Stimulated activated memory B cell treated with anti-CD40 and anti-IgM and Interleukin-4, amounts not matched to agents 10 μg/mL and 1 μg/mL and 100 μg/mL, for 72 hours (primary cell): Measurements from ENCODE around the gene CELF4.

Experiments
- ATAC-seq: fragments of 150-1000 bp; cut with Tn5 transposase; 2 replicates; pipeline ENCODE4 v1.10.0; 2021
- H3K27ac Mint-ChIP-seq: one replicate; pipeline ENCODE4 v1.8.0; 2022; ENCODE audit warnings: mild to moderate bottlenecking, mixed read lengths
- H3K27me3 Mint-ChIP-seq: one replicate; pipeline ENCODE4 v1.8.0; 2022; ENCODE audit warnings: mixed read lengths
- H3K36me3 Mint-ChIP-seq: one replicate; pipeline ENCODE4 v1.8.0; 2022; ENCODE audit warnings: mixed read lengths
- H3K4me1 Mint-ChIP-seq: one replicate; pipeline ENCODE4 v1.8.0; 2022; ENCODE audit warnings: mixed read lengths
- H3K4me3 Mint-ChIP-seq: one replicate; pipeline ENCODE4 v1.8.0; 2022; ENCODE audit warnings: mild to moderate bottlenecking, moderate library complexity, mixed read lengths
- H3K9me3 Mint-ChIP-seq: one replicate; pipeline ENCODE4 v1.8.0; 2022; ENCODE audit warnings: mixed read lengths

The CELF4 gene

DNA sequence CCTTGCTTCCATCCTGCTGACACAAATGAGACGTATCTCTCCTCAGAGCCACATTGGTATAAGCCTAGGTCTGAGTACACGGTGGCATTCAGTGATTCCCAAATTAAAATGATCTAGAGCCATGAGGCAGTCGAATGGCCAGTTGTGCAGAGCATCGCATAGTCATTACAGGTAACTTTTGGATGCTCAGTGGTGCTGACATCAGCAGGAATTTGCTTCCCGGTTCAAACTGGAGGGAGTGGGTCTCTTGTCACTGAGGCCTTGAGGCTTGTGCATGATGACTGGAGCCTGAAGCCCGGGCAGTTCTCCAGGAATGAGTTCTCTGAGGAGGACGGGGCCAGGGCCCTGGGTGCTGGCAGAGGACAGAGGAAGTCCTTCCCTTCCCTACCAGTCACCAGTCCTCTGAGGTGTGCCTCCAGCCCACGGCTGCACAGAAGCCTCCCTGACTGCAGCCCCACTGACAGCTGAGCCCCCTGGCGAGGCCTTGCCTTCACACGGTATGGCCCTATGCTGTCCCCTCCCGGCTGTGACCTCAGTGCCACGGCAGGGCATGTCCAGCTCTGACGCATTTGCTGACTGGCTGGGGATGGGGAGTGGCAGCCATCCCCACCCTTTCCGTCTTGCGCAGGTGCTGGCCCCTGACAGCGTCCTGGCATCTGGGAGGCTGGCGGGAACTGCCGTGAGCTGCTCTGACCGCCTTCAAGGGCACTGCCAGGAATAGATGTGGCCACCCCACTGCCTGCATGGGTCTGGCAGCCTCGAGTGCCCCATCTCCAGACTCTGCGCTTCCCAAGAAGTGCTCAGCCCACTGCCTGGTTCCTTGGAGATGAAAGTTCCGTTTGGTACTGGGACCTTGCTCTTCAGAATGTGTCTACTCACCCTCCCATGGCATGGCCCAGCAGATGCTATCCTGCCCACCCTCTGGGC, 117.4 kb downstream of the CELF4 start:
- peaks cover 10% of the 10 kb centered on the region for H3K27me3 Mint-ChIP-seq
- H3K4me1 Mint-ChIP-seq: no peaks in the 10 kb centered on the region
- no peak for ATAC-seq
- no peak overlapping the region for H3K4me3 Mint-ChIP-seq
- peaks cover 2% of the 10 kb centered on the region for H3K9me3 Mint-ChIP-seq
- no peak overlapping the region for H3K27ac Mint-ChIP-seq
- no peaks in the 10 kb centered on the region for H3K36me3 Mint-ChIP-seq

DNA sequence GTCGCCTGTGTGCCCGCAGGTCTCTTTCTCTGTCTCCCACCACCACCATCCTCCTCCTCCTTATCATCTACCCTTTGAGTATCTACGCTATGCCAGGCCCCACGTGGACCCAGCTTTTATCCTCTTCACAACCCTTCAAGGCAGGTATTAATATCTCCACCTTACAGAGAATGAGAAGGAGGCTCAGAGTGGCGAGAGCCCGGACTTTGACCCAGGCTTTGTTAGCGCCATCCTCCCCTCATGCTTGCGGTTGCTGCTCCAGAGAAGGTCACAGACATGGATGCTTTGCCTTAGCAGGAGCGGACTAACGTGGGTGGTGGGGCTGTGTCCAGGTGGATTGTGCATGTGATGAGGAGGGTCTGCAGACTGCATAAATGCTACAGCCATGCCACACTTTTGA, 119.8 kb downstream of the CELF4 start:
- Mint-ChIP-seq H3K36me3 (no peaks in the 10 kb centered on the region), H3K4me1 (no peaks in the 10 kb centered on the region), H3K27me3 (peaks cover 24% of the 10 kb centered on the region), H3K4me3 (no peak overlapping the region), H3K9me3 (peaks cover 2% of the 10 kb centered on the region), H3K27ac (no peak overlapping the region)
- no peak for ATAC-seq

DNA sequence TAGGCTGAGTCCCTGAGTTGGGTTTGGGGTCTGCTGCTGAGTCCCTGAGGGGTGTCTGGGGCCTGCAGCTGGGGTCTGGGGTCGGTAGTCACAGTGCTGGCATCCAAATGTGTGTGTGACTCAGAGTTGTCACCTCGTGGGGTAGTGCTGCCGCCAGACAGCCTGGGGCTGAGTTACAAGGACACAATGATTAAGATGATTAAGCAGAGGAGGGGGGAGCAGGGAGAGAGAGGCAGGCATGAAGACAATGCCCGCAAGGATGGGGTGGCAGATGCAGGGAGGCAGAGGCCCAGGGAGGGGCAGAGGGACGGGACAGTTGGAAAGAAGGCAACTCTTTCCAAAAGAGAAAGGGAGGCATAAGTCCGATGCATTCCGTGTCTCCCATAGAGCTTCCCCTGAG, 120.2 kb downstream of the CELF4 start:
- H3K4me1 Mint-ChIP-seq: no peaks in the 10 kb centered on the region
- no peaks in the 10 kb centered on the region for H3K36me3 Mint-ChIP-seq
- no peak overlapping the region for H3K27ac Mint-ChIP-seq
- peaks cover 2% of the 10 kb centered on the region for H3K9me3 Mint-ChIP-seq
- H3K4me3 Mint-ChIP-seq: no peak overlapping the region
- H3K27me3 Mint-ChIP-seq: peaks cover 24% of the 10 kb centered on the region
- ATAC-seq: no peak

DNA sequence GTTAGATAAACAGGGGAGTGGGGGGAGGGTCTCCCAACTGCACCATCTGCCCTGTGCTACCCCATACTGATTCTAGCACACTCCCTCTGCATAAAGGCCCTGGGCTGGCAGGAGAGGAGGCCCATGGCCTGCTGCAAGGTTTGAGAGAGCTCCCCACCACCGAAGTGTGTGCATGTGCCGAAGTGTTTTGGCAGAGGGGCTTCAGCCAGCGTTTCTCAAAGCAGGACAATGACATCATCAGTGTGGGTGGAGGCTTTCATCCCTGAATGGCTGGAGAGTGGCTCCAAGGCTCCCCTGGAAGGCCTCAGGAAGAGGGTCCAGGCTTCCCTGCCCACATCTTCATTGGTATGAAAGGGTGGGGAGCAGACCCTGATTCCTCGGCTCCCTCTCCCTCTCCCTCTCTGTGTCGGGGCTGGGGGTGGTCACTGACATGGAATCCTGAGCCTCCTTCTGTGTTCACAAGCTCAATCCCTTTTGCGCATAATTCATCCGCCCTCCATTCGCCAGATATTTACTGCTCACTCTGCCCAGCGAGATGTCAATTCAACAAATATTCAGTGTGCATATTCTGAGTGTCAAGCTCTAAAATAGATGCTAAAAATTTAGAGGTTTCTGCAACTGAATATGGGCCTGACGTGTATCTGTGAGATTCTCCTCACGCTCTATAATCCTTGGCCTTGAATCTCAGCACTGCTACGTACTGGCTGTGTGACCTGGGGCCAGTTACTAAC, 122.1 kb downstream of the CELF4 start:
- ATAC-seq: no peak
- Mint-ChIP-seq H3K4me1 (no peaks in the 10 kb centered on the region), H3K36me3 (no peaks in the 10 kb centered on the region), H3K27ac (no peak overlapping the region), H3K9me3 (no peaks in the 10 kb centered on the region), H3K27me3 (peaks cover 24% of the 10 kb centered on the region), H3K4me3 (no peak overlapping the region)

DNA sequence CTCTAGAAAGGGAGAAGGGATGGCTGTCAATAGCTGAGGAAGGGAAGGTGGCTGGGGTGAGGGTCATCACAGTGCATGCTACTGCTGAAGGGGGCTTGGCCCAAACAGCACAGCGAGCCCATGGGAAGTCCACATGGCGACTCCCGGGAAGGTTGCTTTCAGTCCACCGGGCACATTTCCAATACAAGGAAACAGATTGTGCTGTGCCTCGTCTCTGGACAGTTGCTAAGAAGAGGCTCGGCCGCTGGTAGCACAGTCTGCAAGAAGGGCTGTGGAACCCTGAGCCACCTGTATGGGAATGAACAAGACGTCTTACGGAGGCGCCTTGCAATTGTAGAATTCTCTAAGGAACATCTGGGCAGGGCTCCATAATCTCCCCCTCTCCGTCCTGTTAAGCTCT, 123.1 kb downstream of the CELF4 start:
- no peaks in the 10 kb centered on the region for H3K9me3 Mint-ChIP-seq
- peaks cover 24% of the 10 kb centered on the region for H3K27me3 Mint-ChIP-seq
- no peak overlapping the region for H3K27ac Mint-ChIP-seq
- no peak for ATAC-seq
- H3K4me1 Mint-ChIP-seq: no peaks in the 10 kb centered on the region
- H3K4me3 Mint-ChIP-seq: no peak overlapping the region
- no peaks in the 10 kb centered on the region for H3K36me3 Mint-ChIP-seq

DNA sequence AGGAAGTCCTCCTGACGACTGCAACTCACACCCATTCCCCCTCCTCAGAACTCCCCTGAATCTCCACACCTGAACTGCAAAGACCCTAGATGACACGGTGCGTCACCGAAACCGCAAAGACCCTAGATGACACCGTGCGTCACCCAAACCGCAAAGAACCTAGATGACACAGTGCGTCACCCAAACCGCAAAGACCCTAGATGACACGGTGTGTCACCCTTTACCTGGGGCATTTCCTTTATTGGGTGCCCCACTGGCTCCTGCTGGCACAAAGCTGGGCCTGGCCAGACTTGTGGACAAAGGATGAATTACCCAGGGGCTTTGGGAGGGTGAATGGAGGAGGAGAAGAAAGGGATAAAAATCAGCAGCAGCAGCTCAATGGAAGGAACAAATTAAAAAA, 123.8 kb downstream of the CELF4 start:
- ATAC-seq: no peak
- H3K4me3 Mint-ChIP-seq: no peak overlapping the region
- H3K27me3 Mint-ChIP-seq: peaks cover 24% of the 10 kb centered on the region
- H3K9me3 Mint-ChIP-seq: no peaks in the 10 kb centered on the region
- no peaks in the 10 kb centered on the region for H3K36me3 Mint-ChIP-seq
- no peaks in the 10 kb centered on the region for H3K4me1 Mint-ChIP-seq
- no peak overlapping the region for H3K27ac Mint-ChIP-seq

DNA sequence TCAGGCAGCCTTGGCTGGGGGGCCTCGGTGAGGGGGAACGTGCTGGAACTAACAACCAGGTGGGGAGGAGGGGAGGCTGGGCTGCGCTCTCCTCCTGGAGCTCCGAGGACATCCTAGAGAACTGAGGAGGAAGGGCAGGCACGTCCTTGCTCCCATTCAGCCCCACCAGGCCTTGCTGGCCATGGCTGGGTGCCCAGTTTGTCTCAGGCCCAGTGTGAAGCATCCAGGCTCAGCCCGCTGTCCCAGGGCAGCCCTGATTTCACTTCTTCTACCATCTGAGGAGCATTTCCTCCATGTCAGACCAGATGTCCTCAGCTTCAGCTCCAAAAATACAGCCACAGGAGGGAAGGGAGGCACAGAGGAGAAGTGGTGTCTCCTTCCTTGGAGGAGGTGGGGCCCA, 125.4 kb downstream of the CELF4 start:
- no peak overlapping the region for H3K27ac Mint-ChIP-seq
- no peaks in the 10 kb centered on the region for H3K9me3 Mint-ChIP-seq
- H3K36me3 Mint-ChIP-seq: no peaks in the 10 kb centered on the region
- ATAC-seq: no peak
- H3K27me3 Mint-ChIP-seq: peaks cover 36% of the 10 kb centered on the region
- H3K4me3 Mint-ChIP-seq: no peak overlapping the region
- H3K4me1 Mint-ChIP-seq: no peaks in the 10 kb centered on the region

DNA sequence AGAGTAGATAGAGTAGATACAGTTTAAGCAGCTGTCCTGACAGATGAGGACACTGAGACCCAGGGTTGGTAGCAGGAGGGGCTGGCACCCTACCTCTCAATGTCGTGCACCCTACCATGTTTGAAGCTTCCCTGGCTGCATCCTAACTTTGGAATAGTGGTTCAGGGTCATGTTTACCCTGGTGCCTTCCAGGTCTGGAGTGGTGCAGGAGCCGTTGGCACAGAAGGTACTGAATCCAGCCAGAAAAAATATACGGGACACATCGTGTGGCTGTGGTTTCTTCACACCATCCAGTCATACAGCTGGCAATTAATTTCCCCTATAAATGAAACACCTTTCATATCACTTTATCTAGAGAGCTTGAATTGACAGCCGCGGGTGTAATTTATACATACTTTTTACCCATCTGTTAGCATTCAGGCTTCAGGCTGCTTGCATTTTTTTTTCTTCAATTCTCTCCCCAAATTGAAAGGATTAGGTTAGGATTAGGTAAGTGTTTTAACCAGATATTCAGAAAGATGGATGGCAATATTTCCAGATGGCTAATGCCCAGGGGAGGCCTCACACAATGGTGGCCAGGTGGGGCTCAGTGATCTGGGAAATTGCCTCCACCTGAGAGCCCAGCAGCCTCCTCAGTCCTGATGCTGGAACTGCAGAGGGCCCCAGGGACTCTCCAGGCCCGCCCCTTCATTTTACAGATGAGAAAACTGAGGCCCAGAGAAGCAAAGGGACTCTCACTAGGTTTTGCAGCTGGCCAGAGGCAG, 127.0 kb downstream of the CELF4 start:
- H3K27me3 Mint-ChIP-seq: peaks cover 27% of the 10 kb centered on the region
- no peaks in the 10 kb centered on the region for H3K4me1 Mint-ChIP-seq
- no peaks in the 10 kb centered on the region for H3K9me3 Mint-ChIP-seq
- H3K36me3 Mint-ChIP-seq: no peaks in the 10 kb centered on the region
- H3K27ac Mint-ChIP-seq: no peak overlapping the region
- H3K4me3 Mint-ChIP-seq: no peak overlapping the region
- ATAC-seq: no peak

DNA sequence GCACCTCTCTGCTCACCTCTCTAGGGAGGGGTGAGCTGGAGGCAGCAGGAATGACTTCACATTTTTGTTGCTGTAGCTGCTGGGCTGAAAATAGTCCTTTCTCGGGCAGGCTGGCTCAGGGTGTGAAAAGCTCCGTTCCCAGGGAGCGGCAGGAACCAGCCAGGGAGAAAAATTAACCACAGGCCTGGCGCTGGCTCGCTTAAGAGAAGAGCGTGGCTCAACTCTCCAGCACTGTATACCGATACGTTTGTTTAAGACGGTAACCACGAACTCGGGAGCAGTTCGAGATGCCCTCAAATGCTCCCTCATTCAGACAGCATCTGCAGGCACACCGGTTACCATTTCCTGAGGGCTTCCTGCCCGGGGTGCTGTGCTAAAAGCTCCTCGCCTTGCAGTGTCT, 129.6 kb downstream of the CELF4 start:
- ATAC-seq: no peak
- no peak overlapping the region for H3K4me3 Mint-ChIP-seq
- no peaks in the 10 kb centered on the region for H3K36me3 Mint-ChIP-seq
- no peaks in the 10 kb centered on the region for H3K9me3 Mint-ChIP-seq
- peaks cover 15% of the 10 kb centered on the region for H3K27me3 Mint-ChIP-seq
- no peaks in the 10 kb centered on the region for H3K4me1 Mint-ChIP-seq
- H3K27ac Mint-ChIP-seq: no peak overlapping the region

DNA sequence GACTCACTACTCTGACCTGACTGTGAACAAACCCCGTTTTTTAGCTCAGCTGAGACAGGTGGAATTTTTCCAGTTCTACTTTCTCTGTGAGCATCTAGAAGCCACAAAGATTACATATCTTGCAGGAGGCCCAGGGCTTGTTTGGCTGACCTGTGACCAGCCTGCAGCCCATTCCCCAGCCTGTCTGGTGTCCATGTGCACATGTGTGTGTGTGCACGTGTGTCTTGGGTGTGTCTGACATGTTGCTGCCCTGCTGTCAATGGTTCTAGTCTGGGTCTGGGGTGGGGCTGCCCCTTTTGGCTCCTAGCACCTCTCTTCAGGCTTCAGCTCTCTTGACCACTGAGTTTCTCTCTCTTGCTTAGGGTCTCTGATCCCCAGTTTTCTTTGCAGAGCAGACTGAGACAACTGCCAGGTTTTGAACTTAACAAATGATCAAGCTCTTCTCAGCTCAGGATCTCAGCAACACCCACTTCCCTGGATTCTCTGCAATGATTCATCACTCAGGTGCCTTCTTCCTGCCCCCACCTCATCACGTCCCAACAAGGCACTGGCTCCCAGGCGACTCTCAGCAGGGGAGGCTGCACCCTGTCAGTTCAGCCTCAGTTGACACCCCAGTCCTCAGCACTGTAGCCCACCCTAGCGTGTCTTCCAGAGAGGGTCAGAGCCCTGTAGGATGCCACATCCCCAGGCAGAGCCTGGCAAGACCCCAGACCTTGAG, 130.3 kb downstream of the CELF4 start:
- no peaks in the 10 kb centered on the region for H3K36me3 Mint-ChIP-seq
- H3K27me3 Mint-ChIP-seq: peaks cover 13% of the 10 kb centered on the region
- H3K27ac Mint-ChIP-seq: no peak overlapping the region
- H3K9me3 Mint-ChIP-seq: no peaks in the 10 kb centered on the region
- ATAC-seq: no peak
- H3K4me1 Mint-ChIP-seq: no peaks in the 10 kb centered on the region
- H3K4me3 Mint-ChIP-seq: no peak overlapping the region

DNA sequence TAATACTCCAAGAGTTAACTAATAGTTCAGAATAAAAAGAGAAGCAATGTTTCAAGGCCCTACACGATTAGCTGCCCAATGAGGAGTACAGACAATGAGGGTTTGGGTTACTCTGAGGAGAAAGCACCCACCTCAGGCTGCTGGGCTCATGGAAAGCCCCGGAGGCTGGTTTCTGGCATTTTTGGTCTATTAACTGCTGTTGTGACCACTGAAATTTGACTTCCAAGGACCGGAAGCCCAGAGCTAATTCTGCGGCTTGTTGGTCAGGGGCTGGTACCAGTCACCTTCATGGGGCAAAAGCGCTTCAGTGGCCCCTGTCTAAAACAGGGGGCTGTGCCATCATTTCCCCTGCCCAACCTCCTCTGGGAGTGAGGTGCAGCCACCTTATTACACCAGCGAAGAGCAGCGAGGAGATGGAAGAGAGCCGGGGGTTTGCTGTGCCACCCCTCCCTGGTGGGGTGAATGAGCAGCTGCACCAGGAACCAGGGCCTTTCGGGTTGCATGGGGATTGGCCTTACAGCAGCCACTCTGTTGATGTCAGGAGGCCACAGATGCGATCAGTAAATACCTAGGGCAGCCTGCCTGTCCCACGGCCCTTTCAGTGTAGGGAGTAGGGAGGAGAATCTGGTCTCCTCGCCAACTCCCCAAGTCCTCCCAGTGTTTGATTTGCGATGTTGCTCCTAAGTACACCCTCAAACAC, 131.3 kb downstream of the CELF4 start:
- Mint-ChIP-seq H3K27ac (no peak overlapping the region), H3K4me3 (no peak overlapping the region)

DNA sequence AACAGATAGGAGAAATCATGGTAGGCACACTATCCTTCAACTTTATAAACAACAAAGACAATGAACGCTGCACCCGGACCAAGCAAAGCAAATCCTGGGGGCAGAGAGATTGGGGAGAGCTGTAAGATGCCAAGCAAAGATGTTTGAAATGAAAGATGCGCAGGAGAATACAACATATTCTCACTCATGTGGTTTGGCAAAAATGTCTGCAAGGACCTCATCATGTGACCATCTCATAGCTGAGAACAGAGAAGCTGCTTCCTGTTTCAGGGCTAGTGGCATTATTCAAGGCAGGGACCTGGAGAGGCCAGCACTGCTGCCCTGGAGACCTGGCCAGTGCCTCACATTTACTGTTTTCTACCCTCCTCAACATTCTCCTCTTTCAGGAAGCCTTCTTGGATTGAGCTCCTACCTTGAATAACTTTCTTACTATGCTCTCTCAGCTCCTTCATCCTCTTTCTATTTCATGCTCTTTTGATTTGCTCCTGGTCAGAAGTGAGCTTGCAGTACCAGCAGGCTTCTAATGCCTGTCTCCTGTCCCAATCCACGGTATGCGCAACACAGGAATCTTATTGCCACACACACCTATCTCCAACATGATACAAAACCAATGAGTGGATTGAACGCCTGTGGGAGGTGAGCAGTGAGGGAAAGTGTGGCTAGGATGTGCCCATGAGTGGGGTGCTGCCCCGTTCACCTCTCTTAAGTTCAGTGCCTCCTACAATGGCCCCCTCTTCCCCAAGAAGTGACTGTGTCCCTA, 133.0 kb downstream of the CELF4 start:
- no peak overlapping the region for H3K27ac Mint-ChIP-seq
- H3K27me3 Mint-ChIP-seq: peaks cover 13% of the 10 kb centered on the region
- no peaks in the 10 kb centered on the region for H3K36me3 Mint-ChIP-seq
- no peak overlapping the region for H3K4me3 Mint-ChIP-seq
- H3K9me3 Mint-ChIP-seq: no peaks in the 10 kb centered on the region
- no peak for ATAC-seq
- no peaks in the 10 kb centered on the region for H3K4me1 Mint-ChIP-seq

More for the DNA sequence above, 131.3 kb downstream of the CELF4 start:
- Mint-ChIP-seq H3K36me3 (no peaks in the 10 kb centered on the region), H3K4me1 (no peaks in the 10 kb centered on the region), H3K9me3 (no peaks in the 10 kb centered on the region), H3K27me3 (peaks cover 13% of the 10 kb centered on the region)
- no peak for ATAC-seq

DNA sequence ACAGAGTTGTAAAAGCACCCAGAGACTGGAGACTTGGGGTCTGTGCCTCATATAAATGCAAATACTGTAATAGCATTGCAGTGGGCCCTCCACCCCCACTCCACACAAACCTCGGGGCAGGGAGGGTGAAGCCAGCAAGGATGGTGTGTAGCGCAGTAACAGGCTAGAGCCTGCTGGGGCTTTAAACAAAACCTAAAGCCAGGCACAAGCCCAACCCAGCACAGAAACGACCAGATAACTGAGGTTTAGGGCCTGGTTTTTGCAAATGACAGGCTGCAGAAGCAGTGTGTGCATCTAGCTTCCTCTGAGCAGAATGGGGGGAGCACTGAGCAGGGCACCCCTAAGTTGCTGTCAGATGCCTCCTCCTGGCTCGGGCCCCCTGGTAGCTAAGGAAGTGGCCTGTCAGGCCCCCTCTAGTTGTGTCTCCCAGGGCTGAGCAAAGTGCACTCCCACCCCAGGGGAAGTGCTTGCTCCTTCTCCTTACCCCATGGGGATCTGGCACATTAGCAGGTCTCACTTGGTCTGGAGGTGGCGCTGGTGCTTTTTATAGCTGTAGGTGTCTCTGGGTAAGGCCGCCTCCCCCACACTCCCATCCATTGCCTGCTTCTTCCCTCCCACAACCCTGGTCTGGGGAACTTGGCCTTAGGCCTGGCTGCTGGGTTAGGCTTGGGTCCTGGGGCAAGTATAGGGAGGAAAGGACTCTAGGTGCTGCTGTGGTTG, 135.1 kb downstream of the CELF4 start:
- no peaks in the 10 kb centered on the region for H3K36me3 Mint-ChIP-seq
- H3K9me3 Mint-ChIP-seq: no peaks in the 10 kb centered on the region
- peaks cover 4% of the 10 kb centered on the region for H3K27me3 Mint-ChIP-seq
- ATAC-seq: no peak
- H3K27ac Mint-ChIP-seq: no peak overlapping the region
- no peak overlapping the region for H3K4me3 Mint-ChIP-seq
- no peaks in the 10 kb centered on the region for H3K4me1 Mint-ChIP-seq
